Lung (tissue), 12 donors: Measurements from ENCODE around the gene CENPP. TPM values are rescaled to one million over a fixed set of nuclear protein-coding genes. Genes with fewer than 3 reads are reported as not detected.

Source experiments
- ATAC-seq: fragments of 200-7000 bp; cut with Tn5 transposase; one replicate; pipeline ENCODE4 v1.9.1; 2020; ENCODE audit warnings: moderate number of reproducible peaks; ENCODE audit not compliant: insufficient read depth, low FRiP score
- DNase-seq, 3 donors: peaks; one replicate each; pipeline ENCODE4 v3.0.0-alpha.2; 2013 to 2017
- H3K27ac ChIP-seq, 2 donors: one replicate each; pipeline ENCODE4 v1.5.1; 2013; ENCODE audit warnings: mild to moderate bottlenecking in 2 of 2, moderate library complexity in 2 of 2, control low read depth in 1 of 2, inconsistent platforms in 1 of 2, low read depth in 1 of 2, low read length in 1 of 2
- H3K27me3 ChIP-seq, 3 donors: one replicate each; pipeline ENCODE4 v1.5.1; 2013; ENCODE audit warnings: low read length in 2 of 3; ENCODE audit not compliant: control insufficient read depth in 3 of 3, insufficient read depth in 3 of 3
- H3K36me3 ChIP-seq, 4 donors: one replicate each; pipeline ENCODE4 v1.5.1; 2013; ENCODE audit warnings: low read length in 4 of 4, mild to moderate bottlenecking in 1 of 4, moderate library complexity in 1 of 4; ENCODE audit not compliant: control insufficient read depth in 4 of 4, insufficient read depth in 4 of 4
- H3K4me1 ChIP-seq, 5 donors: one replicate each; pipeline ENCODE4 v1.5.1; 2013; ENCODE audit warnings: low read length in 5 of 5, mild to moderate bottlenecking in 2 of 5, moderate library complexity in 1 of 5; ENCODE audit not compliant: control insufficient read depth in 5 of 5, insufficient read depth in 5 of 5
- H3K4me3 ChIP-seq: one replicate; pipeline ENCODE4 v1.5.1; 2013; ENCODE audit warnings: mild to moderate bottlenecking, control low read depth, moderate library complexity
- H3K9ac ChIP-seq, 2 donors: one replicate each; pipeline ENCODE4 v1.5.1; 2013; ENCODE audit warnings: low read length in 2 of 2, control low read depth in 1 of 2; ENCODE audit not compliant: insufficient read depth in 1 of 2
- H3K9me3 ChIP-seq, 4 donors: one replicate each; pipeline ENCODE4 v1.5.1; 2013; ENCODE audit warnings: low read length in 3 of 4, mild to moderate bottlenecking in 1 of 4, moderate library complexity in 1 of 4; ENCODE audit not compliant: control insufficient read depth in 4 of 4, insufficient read depth in 3 of 4
- WGBS, 2 donors: extraction: QIAGEN DNeasy Blood & Tissue Kit; methylation state at CpG; one replicate each; pipeline ENCODE4 v1.1.7; 2013; 5-methylcytosine and 5-hydroxymethylcytosine counted together
- polyA plus RNA-seq, 2 donors: library from polyadenylated mRNA; stranded (reverse); fragments of 200-250 nt; gene quantifications; one replicate each; pipeline ENCODE4 v1.2.1, GENCODE V29; 2013
- total RNA-seq, 2 donors: library from RNA; depleted of rRNA in 1 of 2; stranded (reverse); fragments of >200 nt in 1 of 2; gene quantifications; one replicate each; pipeline ENCODE4 v1.2.1, GENCODE V29; 2014 to 2021
- TF ChIP-seq, protein P1 (sequence below): IDR thresholded peaks from 2 replicates; pipeline ENCODE4 v1.5.1; 2012; ENCODE audit warnings: mild to moderate bottlenecking; ENCODE audit errors: control extremely low read depth, extremely low read depth
- donor health status: control.
- donor health status: control.
- donor health status: Bipolar disorder and iron deficiency.
- donor health status: healthy.
- donor health status: DM: yes; HTN: yes; CAD: no.

CENPP gene
- total and polyA plus RNA-seq, 4 donors: 1.2 to 11.8 (median 2.9) TPM

DNA sequence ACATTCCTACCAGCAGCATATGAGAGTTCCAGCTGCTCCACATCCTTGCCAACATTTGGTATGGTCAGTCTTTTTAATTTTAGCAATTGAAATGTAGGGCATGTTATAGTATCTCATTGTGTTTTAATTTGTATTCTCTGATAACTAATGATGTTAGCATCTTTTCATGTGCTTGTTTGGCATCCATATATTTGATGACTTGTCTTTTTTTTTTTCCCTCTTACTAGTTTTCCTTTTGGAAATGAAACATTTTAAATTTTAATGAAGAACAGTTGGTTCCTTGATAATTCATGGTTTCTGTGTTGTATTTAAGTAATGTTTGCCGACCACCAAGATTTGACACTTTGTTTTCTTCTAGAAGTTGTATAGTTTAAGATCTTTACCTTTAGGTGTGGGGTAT is 69.9 kb downstream of the CENPP start:
- WGBS, 2 donors: 97% methylated on average over 1 of the region's 1 CpG
- H3K27me3 ChIP-seq: no peaks in the 10 kb centered on the region
- no peak for ATAC-seq
- TF ChIP-seq, protein P1, sequence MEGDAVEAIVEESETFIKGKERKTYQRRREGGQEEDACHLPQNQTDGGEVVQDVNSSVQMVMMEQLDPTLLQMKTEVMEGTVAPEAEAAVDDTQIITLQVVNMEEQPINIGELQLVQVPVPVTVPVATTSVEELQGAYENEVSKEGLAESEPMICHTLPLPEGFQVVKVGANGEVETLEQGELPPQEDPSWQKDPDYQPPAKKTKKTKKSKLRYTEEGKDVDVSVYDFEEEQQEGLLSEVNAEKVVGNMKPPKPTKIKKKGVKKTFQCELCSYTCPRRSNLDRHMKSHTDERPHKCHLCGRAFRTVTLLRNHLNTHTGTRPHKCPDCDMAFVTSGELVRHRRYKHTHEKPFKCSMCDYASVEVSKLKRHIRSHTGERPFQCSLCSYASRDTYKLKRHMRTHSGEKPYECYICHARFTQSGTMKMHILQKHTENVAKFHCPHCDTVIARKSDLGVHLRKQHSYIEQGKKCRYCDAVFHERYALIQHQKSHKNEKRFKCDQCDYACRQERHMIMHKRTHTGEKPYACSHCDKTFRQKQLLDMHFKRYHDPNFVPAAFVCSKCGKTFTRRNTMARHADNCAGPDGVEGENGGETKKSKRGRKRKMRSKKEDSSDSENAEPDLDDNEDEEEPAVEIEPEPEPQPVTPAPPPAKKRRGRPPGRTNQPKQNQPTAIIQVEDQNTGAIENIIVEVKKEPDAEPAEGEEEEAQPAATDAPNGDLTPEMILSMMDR: no peak
- DNase-seq: no peak
- H3K36me3 ChIP-seq: peaks cover 0 to 33% (median 13%) of the 10 kb centered on the region in 4 donors
- no peak overlapping the region for H3K4me3 ChIP-seq
- no peaks in the 10 kb centered on the region for H3K4me1 ChIP-seq
- no peak overlapping the region for H3K27ac ChIP-seq
- peaks cover 0 to 2% (median 0%) of the 10 kb centered on the region in 4 donors for H3K9me3 ChIP-seq
- no peak overlapping the region for H3K9ac ChIP-seq

- Histone ChIP-seq H3K4me3 (no peak overlapping the region), H3K4me1 (peaks cover 0 to 5% (median 0%) of the 10 kb centered on the region in 5 donors), H3K9ac (no peak overlapping the region), H3K9me3 (peaks cover 0 to 2% (median 0%) of the 10 kb centered on the region in 4 donors), H3K27me3 (no peaks in the 10 kb centered on the region), H3K36me3 (peaks cover 0 to 26% (median 12%) of the 10 kb centered on the region in 4 donors), H3K27ac (no peak overlapping the region)
- DNase-seq (no peak), ATAC-seq (no peak)
- TF ChIP-seq, protein P1: no peak
- 82 to 99% methylated on average over 3 of the region's 3 CpGs for WGBS, 2 donors
Observed at GRCh38 chr9:92397853-92398252, 72.1 kb downstream of the CENPP start.

GRCh38 chr9:92402360-92402759 is 76.6 kb downstream of the CENPP start:
- no peak for ATAC-seq
- Histone ChIP-seq H3K36me3 (peaks cover 0 to 15% (median 5%) of the 10 kb centered on the region in 4 donors), H3K4me3 (no peak overlapping the region), H3K4me1 (peaks cover 0 to 37% (median 0%) of the 10 kb centered on the region in 5 donors), H3K27me3 (no peaks in the 10 kb centered on the region), H3K9ac (peak overlapping the region in 1 of 2 donors; percentile 96), H3K9me3 (peaks cover 0 to 2% (median 0%) of the 10 kb centered on the region in 4 donors), H3K27ac (no peak overlapping the region)
- peak in 2 of 3 donors; percentile 67 to 69 for DNase-seq
- WGBS, 2 donors: 83 to 84% methylated on average over 1 of the region's 1 CpG
- TF ChIP-seq, protein P1: no peak
